ENCODE results near the gene RNASEL.

RNASEL gene

DNA sequence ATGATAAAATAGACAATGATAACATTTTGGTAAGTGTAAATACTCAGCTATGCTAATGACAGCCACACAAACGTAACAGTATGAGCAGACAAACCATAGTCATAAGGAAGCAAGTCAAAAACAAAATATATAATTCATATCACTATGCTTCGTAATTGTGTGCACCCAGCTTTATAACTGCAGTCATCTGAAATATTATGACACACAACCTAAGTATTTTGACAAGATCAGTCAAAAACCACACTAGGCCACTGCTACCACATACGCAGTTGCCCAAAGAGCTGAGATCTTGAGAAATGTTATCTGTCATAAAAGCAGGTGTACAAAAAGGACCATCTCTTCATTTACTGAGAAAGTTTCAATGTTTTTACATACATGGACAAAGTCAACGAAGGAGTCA, 26.0 kb downstream of the RNASEL start:
- Histone ChIP-seq H3K4me1 (ENCODE audit: control insufficient read depth, low read length) (peaks cover 3% of the 10 kb centered on the region; the same call in 1 of the 2 replicates), H4K20me1 (ENCODE audit: control insufficient read depth, insufficient read depth, low read depth, low read length) (no peaks in the 10 kb centered on the region), H3K4me3 (ENCODE audit: low read length) (no peak overlapping the region), H3K79me2 (ENCODE audit: control insufficient read depth, low read length) (no peaks in the 10 kb centered on the region), H3K27me3 (ENCODE audit: control insufficient read depth, low read length) (no peaks in the 10 kb centered on the region), H3K9me3 (ENCODE audit: control insufficient read depth, insufficient read depth, low read length) (no peaks in the 10 kb centered on the region), H3K27ac (ENCODE audit: low read depth, low read length) (no peak overlapping the region), H3K36me3 (ENCODE audit: control insufficient read depth, low read length) (no peaks in the 10 kb centered on the region), H3K4me2 (ENCODE audit: low read length) (no peak overlapping the region), H3K9me2 (replicated peaks; ENCODE audit: control insufficient read depth, low read length) (no peaks in the 10 kb centered on the region; the same call in 1 of the 2 replicates), H3F3A (ENCODE audit: control insufficient read depth, insufficient read depth) (no peaks in the 10 kb centered on the region)
- TF ChIP-seq, protein P1, sequence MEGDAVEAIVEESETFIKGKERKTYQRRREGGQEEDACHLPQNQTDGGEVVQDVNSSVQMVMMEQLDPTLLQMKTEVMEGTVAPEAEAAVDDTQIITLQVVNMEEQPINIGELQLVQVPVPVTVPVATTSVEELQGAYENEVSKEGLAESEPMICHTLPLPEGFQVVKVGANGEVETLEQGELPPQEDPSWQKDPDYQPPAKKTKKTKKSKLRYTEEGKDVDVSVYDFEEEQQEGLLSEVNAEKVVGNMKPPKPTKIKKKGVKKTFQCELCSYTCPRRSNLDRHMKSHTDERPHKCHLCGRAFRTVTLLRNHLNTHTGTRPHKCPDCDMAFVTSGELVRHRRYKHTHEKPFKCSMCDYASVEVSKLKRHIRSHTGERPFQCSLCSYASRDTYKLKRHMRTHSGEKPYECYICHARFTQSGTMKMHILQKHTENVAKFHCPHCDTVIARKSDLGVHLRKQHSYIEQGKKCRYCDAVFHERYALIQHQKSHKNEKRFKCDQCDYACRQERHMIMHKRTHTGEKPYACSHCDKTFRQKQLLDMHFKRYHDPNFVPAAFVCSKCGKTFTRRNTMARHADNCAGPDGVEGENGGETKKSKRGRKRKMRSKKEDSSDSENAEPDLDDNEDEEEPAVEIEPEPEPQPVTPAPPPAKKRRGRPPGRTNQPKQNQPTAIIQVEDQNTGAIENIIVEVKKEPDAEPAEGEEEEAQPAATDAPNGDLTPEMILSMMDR (IDR thresholded peaks at IDR 0.05; ENCODE audit: low read depth, low read length, poor library complexity, severe bottlenecking): no peak
- TF ChIP-seq EZH2phosphoT487 (IDR thresholded peaks at IDR 0.05; ENCODE audit: borderline replicate concordance, low read length): no peak

DNA sequence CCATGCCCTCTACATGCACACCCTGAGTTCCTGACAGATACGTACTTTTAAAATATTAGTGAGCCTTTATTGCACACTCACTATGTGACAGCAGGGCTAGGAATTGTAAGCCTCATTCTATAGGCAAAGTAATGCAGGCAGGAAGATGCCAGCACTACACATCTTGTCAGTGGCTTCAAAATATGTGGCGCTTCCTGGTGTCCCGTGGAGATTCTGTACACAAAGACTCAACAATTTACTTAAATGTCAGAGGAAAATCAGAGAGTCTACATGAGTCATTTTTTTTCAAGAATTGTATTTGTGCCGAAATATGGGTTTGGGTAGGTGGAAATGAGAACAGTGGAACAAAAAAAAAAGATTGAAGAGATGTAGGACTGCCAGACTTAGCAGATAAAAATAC, 27.6 kb downstream of the RNASEL start:
- no peaks in the 10 kb centered on the region for H3F3A ChIP-seq (ENCODE audit: control insufficient read depth, insufficient read depth)
- H3K9me3 ChIP-seq (ENCODE audit: control insufficient read depth, insufficient read depth, low read length): no peaks in the 10 kb centered on the region
- no peak overlapping the region for H3K27ac ChIP-seq (ENCODE audit: low read depth, low read length)
- no peaks in the 10 kb centered on the region for H3K36me3 ChIP-seq (ENCODE audit: control insufficient read depth, low read length)
- H3K4me2 ChIP-seq (ENCODE audit: low read length): no peak overlapping the region
- H3K4me1 ChIP-seq (ENCODE audit: control insufficient read depth, low read length): 0 out of 2 replicates have a peak, but pooled peaks cover 3% of the 10 kb centered on the region
- H3K9me2 ChIP-seq (replicated peaks; ENCODE audit: control insufficient read depth, low read length): no peaks in the 10 kb centered on the region; the same call in 1 of the 2 replicates
- H3K4me3 ChIP-seq (ENCODE audit: low read length): no peak overlapping the region
- no peaks in the 10 kb centered on the region for H4K20me1 ChIP-seq (ENCODE audit: control insufficient read depth, insufficient read depth, low read depth, low read length)
- no peaks in the 10 kb centered on the region for H3K27me3 ChIP-seq (ENCODE audit: control insufficient read depth, low read length)
- TF ChIP-seq, protein P1 (IDR thresholded peaks at IDR 0.05; ENCODE audit: low read depth, low read length, poor library complexity, severe bottlenecking): no peak
- no peak for TF ChIP-seq EZH2phosphoT487 (IDR thresholded peaks at IDR 0.05; ENCODE audit: borderline replicate concordance, low read length)
- H3K79me2 ChIP-seq (ENCODE audit: control insufficient read depth, low read length): no peaks in the 10 kb centered on the region

DNA sequence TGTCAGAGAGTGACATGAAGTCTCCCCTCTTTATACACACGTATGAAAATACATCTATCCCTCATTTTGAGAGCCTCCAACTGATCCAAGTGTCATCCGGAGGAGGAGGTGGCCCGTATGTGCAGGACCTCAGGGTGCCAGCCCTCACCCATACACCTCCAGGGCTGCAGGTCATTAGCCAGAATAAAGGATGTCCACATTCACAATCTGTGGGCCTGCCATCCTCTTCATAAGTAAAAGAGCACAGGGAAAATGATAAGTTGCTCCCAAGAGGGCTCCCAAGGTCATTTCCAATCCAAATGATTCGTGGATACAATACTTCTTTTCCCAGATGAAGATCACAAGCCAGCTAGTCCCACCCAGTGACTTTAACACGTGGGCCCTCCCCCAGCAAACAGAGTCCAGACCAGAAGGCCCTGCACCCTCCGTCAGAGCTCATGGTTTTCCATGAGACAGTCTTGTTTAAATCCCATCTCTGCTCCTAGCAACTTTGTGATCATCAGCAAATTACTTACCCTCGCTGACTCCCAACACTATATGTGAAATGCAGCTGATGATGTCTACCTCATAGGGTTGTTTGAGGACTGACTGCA, 28.6 kb downstream of the RNASEL start:
- TF ChIP-seq, protein P1 (IDR thresholded peaks at IDR 0.05; ENCODE audit: low read depth, low read length, poor library complexity, severe bottlenecking): no peak
- no peak for TF ChIP-seq EZH2phosphoT487 (IDR thresholded peaks at IDR 0.05; ENCODE audit: borderline replicate concordance, low read length)
- no peak overlapping the region for H3K4me3 ChIP-seq (ENCODE audit: low read length)
- no peaks in the 10 kb centered on the region; the same call in 1 of the 2 replicates for H3K9me2 ChIP-seq (replicated peaks; ENCODE audit: control insufficient read depth, low read length)

More for the DNA sequence above, 28.6 kb downstream of the RNASEL start:
- no peak overlapping the region for H3K4me2 ChIP-seq (ENCODE audit: low read length)
- H3F3A ChIP-seq (ENCODE audit: control insufficient read depth, insufficient read depth): no peaks in the 10 kb centered on the region
- no peaks in the 10 kb centered on the region for H3K36me3 ChIP-seq (ENCODE audit: control insufficient read depth, low read length)
- no peaks in the 10 kb centered on the region for H4K20me1 ChIP-seq (ENCODE audit: control insufficient read depth, insufficient read depth, low read depth, low read length)
- H3K27me3 ChIP-seq (ENCODE audit: control insufficient read depth, low read length): no peaks in the 10 kb centered on the region
- 0 out of 2 replicates have a peak, but pooled peaks cover under 1% of the 10 kb centered on the region for H3K4me1 ChIP-seq (ENCODE audit: control insufficient read depth, low read length)
- H3K9me3 ChIP-seq (ENCODE audit: control insufficient read depth, insufficient read depth, low read length): no peaks in the 10 kb centered on the region
- no peak overlapping the region for H3K27ac ChIP-seq (ENCODE audit: low read depth, low read length)
- no peaks in the 10 kb centered on the region for H3K79me2 ChIP-seq (ENCODE audit: control insufficient read depth, low read length)

Measured in DOHH2 (cell line).